GM12892 (cell line): ENCODE results near the gene CIAO2A. TPM values are rescaled to one million over a fixed set of nuclear protein-coding genes. Genes with fewer than 3 reads are reported as not detected.

Experiments used
- DNase-seq: peaks from one replicate; pipeline ENCODE4 v3.0.0; 2011; ENCODE audit not compliant: insufficient read length
- FAIRE-seq: peaks from 2 replicates; lab custom pipeline; 2011; peaks lifted over from hg19 to GRCh38; lab: Jason Lieb, UNC
- POLR2A ChIP-seq: IDR thresholded peaks from 2 replicates; pipeline ENCODE4 v1.6.1; 2011; ENCODE audit warnings: low read depth, low read length, control low read depth
- POLR2AphosphoS5 ChIP-seq: IDR thresholded peaks from 2 replicates; pipeline ENCODE4 v1.6.1; 2011; ENCODE audit warnings: low read depth, low read length, control low read depth
- TAF1 ChIP-seq: IDR thresholded peaks from 2 replicates; pipeline ENCODE4 v1.6.1; 2011; ENCODE audit warnings: low read depth, mild to moderate bottlenecking, control low read depth, low read length, borderline replicate concordance
- polyA plus RNA-seq: library from polyadenylated mRNA; unstranded; fragments of >200 nt; gene quantifications from one replicate; pipeline ENCODE4 v1.2.1, GENCODE V29; 2012; ENCODE audit warnings: missing spikeins, inconsistent platforms; ENCODE audit not compliant: missing spikeins

CIAO2A gene, protein sequence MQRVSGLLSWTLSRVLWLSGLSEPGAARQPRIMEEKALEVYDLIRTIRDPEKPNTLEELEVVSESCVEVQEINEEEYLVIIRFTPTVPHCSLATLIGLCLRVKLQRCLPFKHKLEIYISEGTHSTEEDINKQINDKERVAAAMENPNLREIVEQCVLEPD
- polyA plus RNA-seq: 151 TPM

DNA sequence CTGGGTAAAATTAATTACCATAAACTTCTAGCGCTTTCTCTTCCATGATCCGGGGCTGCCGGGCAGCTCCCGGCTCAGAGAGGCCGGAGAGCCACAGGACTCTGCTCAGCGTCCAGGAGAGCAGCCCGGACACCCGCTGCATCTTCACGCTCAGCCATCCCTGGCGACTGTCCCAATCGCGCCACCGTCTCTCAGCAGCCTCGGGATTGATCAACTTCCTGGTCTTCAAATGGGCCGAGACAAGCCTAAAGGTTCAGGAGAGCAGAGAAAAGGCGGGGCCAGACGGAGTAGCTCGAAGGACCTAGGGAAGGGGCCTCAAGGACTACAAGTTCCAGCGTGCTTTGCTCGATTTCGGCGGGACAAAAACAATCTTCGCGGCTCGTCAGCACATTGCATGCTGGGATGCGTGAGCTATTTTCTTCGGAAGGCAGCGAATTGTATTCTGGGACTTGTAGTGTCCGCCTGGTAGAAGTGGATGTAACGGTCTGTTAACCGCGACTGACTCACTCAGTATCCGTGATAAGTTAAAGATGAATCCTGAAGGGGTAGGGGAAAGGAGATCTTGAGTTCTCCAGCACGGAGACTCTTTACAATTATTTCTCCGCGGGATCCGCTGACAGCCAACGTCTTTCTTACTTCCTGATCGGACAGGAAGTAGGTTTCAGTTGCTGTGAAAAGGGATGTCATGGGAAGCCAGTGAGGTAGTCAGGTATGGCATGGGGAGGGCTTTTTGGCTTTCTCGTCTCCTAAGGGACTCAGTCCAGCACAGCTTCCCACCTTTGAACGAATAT, at the start of gene CIAO2A:
TSS of gene CIAO2A (minus strand) at position 212 of the 791 bp plus-strand sequence. CDS start at position 142, 70 bp downstream.
- peak; percentile 92 for FAIRE-seq
- DNase-seq: peak; percentile 55

GRCh38 chr15:64143276-64143675, 49.6 kb upstream of the CIAO2A start:
- DNase-seq (no peak), FAIRE-seq (peak; percentile 21)
- TF ChIP-seq TAF1: no peak

More for the DNA sequence above, at the start of gene CIAO2A:
- TF ChIP-seq TAF1 (0 out of 2 replicates have a peak, but pooled peaks have one; percentile 13), POLR2AphosphoS5 (peak; percentile 62; the same call in 1 of the 2 replicates), POLR2A (no peak)

DNA sequence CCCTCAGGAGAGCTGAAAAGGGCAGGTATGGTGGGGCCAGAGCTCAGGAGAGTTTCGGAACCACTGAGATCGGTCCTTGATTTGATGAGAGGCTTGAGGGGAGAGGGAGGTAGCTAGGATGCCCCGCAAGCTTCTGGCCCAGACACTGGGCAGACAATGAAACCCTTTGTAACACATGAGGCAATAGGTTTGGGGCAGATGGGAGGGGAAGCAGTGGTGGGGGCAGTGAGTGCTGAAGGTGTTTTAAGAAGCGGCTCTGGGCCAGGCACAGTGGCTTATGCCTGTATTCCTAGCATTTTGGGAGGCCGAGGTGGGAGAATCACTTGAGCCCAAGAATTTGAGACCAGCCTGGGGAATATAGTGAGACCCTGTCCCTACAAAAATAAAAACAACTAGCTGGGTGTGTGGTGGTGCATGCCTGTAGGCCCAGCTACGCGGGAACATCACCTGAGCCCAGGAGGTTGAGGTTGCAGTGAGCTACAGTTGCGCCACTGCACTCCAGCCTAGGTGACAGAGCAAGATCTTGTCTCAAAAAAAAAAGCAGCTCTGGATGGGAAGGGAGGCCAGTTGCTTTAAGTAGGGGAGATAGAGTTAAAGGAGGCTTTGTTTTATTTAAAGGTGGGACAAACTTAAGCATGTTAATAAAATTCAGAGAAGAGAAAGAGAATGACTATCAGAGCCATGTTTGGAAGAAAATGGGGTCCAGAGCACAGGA, 48.3 kb upstream of the CIAO2A start:
- no peak for DNase-seq
- FAIRE-seq: no peak
- TF ChIP-seq TAF1: no peak
- no peak for TF ChIP-seq POLR2A
- TF ChIP-seq POLR2AphosphoS5: no peak

DNA sequence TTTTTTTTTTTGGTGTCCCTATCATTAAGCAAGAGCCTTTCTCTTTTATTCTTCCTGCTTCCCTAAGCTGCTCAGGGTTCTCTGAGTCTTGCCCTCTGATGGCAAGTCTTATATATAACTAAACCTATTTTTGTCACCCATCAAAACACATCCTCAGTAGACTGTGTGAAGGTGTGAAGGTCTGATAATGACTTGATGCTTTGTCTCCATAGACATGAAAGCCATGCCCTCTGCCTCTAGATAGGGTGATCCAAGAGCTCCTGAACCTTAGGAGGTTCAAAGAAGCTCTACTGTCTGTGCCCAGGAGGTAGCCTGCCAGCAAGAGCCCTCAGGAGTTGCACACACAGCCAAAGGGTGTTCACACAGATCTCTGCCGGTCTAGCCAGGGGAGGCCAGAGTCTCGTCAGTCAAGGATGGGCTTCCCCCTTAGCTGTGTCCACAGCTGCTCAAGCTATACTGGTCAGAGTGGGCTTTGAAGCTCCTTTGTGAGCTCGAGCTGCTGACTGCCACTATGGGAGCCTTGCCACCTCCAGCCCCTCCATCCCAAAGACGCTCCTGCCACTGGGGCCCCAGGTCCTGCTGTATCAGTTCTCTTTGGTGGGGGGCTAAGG, 44.8 kb upstream of the CIAO2A start:
- DNase-seq: no peak
- FAIRE-seq: no peak
- TF ChIP-seq POLR2AphosphoS5 (no peak), TAF1 (no peak), POLR2A (no peak)

GRCh38 chr15:64137226-64137833, 43.7 kb upstream of the CIAO2A start:
- DNase-seq (no peak), FAIRE-seq (no peak)
- TF ChIP-seq TAF1 (no peak), POLR2A (no peak), POLR2AphosphoS5 (no peak)

- TF ChIP-seq POLR2A: no peak
- DNase-seq (no peak), FAIRE-seq (no peak)
These were observed 42.7 kb upstream of the CIAO2A start for GRCh38 chr15:64136347-64136746.

DNA sequence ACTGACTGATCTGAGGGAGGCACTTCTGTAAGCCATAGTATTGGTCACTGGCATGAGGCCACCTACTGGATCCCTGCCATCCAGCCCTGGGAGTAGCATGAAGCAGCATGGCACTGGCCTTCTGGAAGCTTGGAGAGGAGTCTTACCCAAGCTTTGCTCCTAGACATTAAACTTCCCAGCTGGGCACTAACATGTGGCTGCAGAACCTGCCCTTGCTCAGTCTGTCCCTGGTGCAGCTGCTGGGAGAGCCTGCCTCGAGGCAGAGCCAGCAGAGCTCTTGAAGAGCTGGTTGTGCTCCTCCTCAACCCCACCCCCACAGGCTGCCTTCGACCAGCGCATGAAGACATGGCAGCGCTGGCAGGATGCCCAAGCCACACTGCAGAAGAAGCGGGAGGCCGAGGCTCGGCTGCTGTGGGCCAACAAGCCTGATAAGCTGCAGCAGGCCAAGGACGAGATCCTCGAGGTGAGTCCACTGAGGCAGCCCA, 40.7 kb upstream of the CIAO2A start:
- no peak for DNase-seq

GRCh38 chr15:64133623-64134344, 40.1 kb upstream of the CIAO2A start:
- DNase-seq (no peak), FAIRE-seq (no peak)
- no peak for TF ChIP-seq POLR2AphosphoS5
- TF ChIP-seq TAF1: no peak
- TF ChIP-seq POLR2A: no peak

More for the DNA sequence above, 40.7 kb upstream of the CIAO2A start:
- FAIRE-seq: no peak
- TF ChIP-seq POLR2A: no peak

GRCh38 chr15:64132217-64132616, 38.6 kb upstream of the CIAO2A start:
- FAIRE-seq (no peak), DNase-seq (no peak)
- TF ChIP-seq TAF1 (no peak), POLR2A (no peak), POLR2AphosphoS5 (no peak)

GRCh38 chr15:64131547-64131946, 37.9 kb upstream of the CIAO2A start:
- DNase-seq (no peak), FAIRE-seq (no peak)
- TF ChIP-seq TAF1 (no peak), POLR2AphosphoS5 (no peak), POLR2A (no peak)

- FAIRE-seq: no peak
- TF ChIP-seq TAF1 (no peak), POLR2A (no peak), POLR2AphosphoS5 (no peak)
- no peak for DNase-seq
These were observed 36.5 kb upstream of the CIAO2A start for GRCh38 chr15:64130159-64130558.
